Activated CD4-positive, alpha-beta T cell treated with anti-CD3 and anti-CD28 coated beads, Interleukin-2, amount 50 U/mL, for 24 hours (primary cell): ENCODE measurements around the gene ST3GAL5.
A peak's percentile ranks its signal among the peaks of the same experiment; 100 is the strongest.
"Not testable (repeated sequence)": the region's sequence is repeated elsewhere in the genome, so short reads cannot be mapped to it uniquely, and the experiment has no call there.

Experiments used
- DNase-seq, 2 donors: peaks; one replicate each; pipeline ENCODE4 v3.0.0-alpha.2; 2020; ENCODE audit warnings: low read depth in 1 of 2, low spot score in 1 of 2

Gene ST3GAL5

DNA sequence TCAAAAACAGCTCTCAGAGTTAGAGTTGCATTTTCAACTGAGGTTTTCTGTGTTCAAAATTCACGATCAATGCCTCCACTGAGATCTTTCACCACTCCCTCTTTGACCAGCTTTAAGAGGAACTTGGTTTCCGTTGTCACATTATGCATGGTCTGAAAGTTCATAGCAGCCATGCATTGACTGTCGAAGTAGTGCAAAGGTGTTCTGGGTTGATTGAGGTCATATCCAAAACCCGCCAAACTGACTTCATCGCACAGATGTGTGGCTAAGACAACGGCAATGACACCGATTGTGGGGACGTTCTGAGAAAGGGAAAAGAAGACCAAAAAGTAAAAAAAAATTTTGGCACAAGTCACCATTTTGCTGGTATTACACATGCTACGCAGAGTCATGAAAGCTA is 48.7 kb downstream of the ST3GAL5 start:
- no peak for DNase-seq

GRCh38 chr2:85839461-85839860 is 49.3 kb downstream of the ST3GAL5 start:
- no peak for DNase-seq

DNA sequence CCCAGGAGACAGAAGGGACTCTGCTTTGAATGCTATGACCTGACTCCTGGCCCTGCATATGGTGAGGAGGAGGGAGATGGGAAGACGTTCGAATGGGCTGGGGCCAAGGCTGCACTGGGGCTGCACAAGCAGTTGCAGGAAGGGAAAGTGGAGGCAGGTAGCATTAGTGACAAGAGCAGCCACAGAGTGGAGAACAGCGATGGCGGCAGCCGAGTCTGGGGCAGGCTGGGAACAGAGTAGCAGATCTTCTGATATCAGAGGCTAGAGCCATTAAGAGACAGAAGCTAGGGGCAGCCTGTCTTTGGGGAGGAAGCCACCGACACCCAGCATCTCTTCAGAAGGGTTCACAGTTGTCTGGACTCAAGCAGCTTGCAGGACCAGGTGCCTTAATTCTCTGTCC is 50.1 kb downstream of the ST3GAL5 start:
- DNase-seq: no peak

DNA sequence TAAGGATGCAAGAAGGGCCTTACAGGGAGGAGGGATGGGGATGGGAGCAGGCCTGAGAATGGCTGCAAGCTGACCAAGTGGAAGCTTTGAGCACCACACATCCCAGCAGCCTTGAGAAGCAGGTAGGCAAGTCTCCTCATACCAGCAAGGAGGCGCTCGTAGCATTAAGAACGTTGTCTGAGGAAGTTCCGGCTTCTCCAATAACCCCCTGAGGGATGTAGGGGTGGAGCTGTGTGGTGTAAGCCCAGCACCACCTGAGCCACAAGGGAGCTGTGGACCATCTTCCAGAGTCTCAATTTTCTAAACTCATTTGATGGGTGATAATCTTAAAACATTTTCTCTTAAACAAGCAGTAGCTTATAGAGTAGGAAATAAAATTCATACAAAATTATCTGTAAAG is 50.6 kb downstream of the ST3GAL5 start:
- DNase-seq: no peak

GRCh38 chr2:85834466-85834865 is 54.3 kb downstream of the ST3GAL5 start:
- no peak for DNase-seq

DNA sequence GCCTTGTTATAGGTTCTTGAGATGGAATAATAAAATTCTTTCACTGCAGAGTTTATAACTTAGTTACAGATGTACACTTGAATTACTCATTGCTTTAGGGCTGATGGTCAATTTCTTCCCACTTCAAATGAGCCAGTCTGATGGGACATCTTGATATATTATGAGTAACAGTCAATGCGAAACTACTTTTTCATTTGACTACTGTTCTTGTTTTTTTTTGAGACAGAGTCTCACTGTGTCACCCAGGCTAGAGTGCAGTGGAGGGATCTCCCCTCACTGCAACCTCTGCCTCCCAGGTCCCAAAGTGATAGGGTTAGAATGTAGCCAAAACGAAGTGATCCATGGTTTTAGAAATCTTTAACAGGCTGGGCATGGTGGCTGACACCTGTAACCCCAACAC is 57.1 kb downstream of the ST3GAL5 start:
- DNase-seq: no peak

DNA sequence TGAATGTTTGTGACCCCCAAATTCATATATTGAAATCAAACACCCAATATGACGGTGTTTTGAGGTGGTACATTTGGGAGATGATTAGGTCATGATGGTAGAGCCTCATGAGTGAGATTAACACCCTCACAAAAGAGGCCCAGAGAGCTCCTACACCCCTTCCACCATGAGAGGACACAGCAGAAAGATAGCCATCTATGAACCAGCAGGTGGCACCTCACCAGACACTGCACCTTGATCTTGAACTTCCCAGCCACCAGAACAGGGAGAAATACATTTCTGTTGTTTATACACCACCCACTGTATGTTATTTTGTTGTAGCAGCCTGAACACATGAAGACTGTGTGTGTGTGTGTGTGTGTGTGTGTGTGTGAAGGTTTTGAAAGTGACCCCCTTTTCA is 58.1 kb downstream of the ST3GAL5 start:
- no peak for DNase-seq

- DNase-seq: not testable (repeated sequence)
These were observed 59.4 kb downstream of the ST3GAL5 start for GRCh38 chr2:85829394-85829793.

DNA sequence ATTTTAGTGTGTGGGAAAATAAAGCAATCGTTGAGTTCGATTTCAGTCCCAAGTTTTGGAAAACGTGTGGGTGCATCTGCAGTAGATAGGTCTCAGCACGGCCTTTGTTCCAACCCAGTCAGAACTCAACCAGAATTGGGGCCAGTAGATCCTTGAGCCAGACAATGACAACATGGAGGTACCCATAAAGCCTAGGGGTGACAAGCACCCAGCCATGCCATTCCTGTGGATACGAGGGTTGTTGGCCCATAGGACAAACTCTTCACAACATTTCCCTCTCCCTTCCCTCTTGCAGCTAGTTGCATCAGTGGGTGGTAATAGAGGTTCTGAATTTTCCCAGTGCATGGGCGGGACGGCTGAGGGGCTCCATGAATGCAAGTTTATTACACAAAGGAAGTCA is 60.1 kb downstream of the ST3GAL5 start:
- no peak for DNase-seq

DNA sequence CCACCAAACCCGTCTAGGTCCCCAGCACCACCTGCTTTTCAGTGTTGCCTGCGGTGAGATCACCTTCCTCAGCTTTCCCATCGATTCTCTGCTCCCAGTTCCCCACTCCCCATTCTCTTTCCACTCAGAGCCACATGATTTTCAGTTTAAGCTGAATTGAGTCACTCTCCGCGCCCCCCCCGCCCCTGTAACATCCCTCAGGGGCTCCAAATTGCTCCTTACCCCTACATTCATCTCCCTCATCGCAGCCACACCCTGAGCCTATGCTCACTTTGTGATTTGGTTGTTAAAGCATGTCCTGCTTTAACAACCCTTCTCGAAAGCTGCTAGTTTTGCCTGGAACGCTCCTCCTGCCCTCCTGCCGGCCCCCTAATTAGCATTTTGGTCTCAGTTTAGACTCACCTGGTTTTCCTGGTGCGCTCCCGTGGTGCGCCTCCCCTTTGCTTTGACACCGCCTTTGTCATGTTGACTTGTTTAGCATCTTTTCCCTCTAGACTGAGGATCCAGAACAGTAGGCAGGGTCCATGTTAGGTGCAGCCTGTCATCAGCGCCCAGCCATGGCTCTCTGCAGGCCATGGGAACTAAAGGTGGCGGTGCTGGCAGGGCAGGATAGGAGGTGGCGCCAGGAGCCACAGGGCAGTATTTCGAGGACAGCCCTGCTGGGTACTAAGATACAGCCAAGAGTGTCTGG is 60.8 kb downstream of the ST3GAL5 start:
- DNase-seq: no peak

- DNase-seq: peak; percentile 69 to 70
These were observed 61.6 kb downstream of the ST3GAL5 start for GRCh38 chr2:85826990-85827878.

- DNase-seq: no peak
These were observed 64.8 kb downstream of the ST3GAL5 start for GRCh38 chr2:85823951-85824350.

DNA sequence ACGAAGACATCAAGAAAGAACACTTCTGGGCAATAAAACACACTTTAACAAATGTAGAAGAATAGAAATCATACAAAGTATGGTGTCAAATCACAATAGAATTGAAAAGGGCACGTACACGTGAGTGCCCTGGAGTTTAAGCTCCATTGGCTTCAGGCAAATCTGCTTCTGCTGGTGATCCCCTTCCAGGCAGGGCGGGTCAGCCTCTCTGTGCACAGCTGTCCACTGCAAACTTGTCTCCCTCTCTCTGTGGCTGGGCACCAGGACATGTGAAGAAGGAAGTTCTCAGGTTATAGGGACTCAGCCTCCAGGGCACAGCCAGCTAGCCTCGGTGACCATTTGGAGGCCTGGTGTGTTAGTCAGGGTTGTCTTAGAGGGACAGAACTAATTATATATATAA is 66.0 kb downstream of the ST3GAL5 start:
- no peak for DNase-seq

DNA sequence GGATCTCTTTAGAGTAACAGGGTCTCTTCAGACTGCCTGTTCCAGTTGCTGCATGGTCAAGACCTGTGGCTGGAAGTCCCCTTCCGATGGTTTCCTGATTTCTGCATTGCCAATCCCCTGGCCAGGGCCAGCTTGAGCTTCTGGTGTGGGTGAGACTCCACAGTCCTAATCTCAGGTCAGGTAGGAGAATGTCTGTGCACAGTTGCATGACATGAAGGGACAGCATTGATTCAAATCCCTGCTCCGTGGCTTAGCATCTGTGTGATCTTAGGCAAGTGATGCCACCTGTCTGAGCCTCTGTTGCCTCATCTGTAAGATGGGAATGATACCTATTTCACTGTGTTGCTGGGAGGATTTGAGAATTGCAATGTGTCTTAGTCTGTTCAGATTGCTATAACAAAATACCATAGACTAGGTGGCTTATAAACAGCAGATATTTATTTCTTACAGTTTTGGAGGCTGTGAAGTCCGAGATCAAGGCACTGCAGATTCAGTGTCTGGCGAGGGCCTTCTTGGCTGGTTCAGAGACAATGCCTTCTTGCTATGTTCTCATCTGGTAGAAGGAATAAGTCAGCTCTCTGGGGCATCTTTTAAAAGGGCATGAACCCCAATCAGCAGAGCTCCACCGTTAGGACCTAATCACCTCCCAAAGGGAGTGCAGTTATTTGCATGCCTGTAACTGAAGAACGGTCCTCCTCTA is 68.8 kb downstream of the ST3GAL5 start:
- DNase-seq: no peak

- DNase-seq: no peak
These were observed 73.8 kb downstream of the ST3GAL5 start for GRCh38 chr2:85814802-85815550.

GRCh38 chr2:85813982-85814801 is 74.6 kb downstream of the ST3GAL5 start:
- peak; percentile 65 to 76 for DNase-seq

DNA sequence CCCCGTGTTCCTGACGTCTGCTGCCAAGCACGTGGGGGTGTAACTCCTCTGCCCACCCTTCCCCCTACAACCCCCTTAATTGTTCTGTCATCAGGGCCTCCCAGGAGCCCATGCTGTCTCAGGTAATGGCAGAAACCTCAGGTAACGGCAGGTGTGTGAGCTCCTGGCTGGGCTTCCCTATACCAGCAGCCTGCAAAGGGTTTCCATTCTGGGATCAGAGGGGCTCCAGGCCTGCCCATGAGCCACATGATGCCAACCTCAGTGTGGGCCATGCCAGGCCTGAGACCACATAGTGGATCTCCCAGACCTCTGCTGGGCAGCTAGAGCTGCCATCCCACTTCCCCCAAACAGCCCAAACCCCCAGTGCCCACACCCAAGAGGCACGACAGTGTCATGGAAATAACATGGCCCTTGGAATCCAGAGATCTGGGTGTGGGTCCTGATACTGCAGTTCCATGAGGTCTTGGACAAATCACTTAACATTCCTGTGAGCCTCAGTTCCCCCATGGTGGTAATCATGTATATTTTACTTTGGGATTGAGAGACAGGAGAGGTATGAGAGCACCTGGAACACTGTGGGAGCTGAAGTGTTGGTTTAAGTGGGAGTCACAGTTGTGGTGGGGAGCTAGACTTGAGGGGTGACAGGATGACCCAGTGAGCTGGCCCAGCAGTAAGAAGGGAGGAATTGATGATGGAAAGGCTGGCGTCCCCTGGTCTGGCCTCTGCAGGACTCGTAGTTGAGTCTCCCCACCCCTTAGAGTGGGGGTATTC is 75.4 kb downstream of the ST3GAL5 start:
- DNase-seq: no peak

GRCh38 chr2:85812094-85812735 is 76.6 kb downstream of the ST3GAL5 start:
- DNase-seq: no peak
